Pulmonary artery endothelial cell (primary cell): Measurements from ENCODE around the gene RIMKLB. TPM values are rescaled to one million over a fixed set of nuclear protein-coding genes. Genes with fewer than 3 reads are reported as not detected.
A peak's percentile ranks its signal among the peaks of the same experiment; 100 is the strongest.

Experiments used
- DNase-seq: peaks from one replicate; pipeline ENCODE4 v3.0.0-alpha.2; 2011; ENCODE audit warnings: low read depth, low spot score
- total RNA-seq: library from RNA; depleted of rRNA; stranded (reverse); fragments of >200 nt; gene quantifications from 2 replicates; pipeline ENCODE4 v1.2.3, GENCODE V29; 2014

Gene RIMKLB
- total RNA-seq, result 54.4 and 130 TPM in 2 replicates

GRCh38 chr12:8697476-8698131, at the start of gene RIMKLB:
Gene RIMKLB (plus strand): TSS chr12:8697991. CDS start chr12:8713867, 15,876 bp downstream.
- no peak for DNase-seq

- no peak for DNase-seq
These were observed 49.1 kb upstream of the RIMKLB start for GRCh38 chr12:8648576-8649205.

GRCh38 chr12:8655421-8655820, 42.4 kb upstream of the RIMKLB start:
- DNase-seq, result no peak

GRCh38 chr12:8658346-8658745, 39.4 kb upstream of the RIMKLB start:
- no peak for DNase-seq

GRCh38 chr12:8661016-8661415, 36.8 kb upstream of the RIMKLB start:
- DNase-seq, result no peak

GRCh38 chr12:8661751-8662150, 36.0 kb upstream of the RIMKLB start:
- DNase-seq, result no peak

GRCh38 chr12:8662593-8662992, 35.2 kb upstream of the RIMKLB start, which contains the start of gene MFAP5:
Gene MFAP5 (minus strand): TSS chr12:8662826. CDS start chr12:8662104, 722 bp downstream.
- no peak for DNase-seq

GRCh38 chr12:8664228-8664913, 33.4 kb upstream of the RIMKLB start:
- DNase-seq, result no peak

- DNase-seq, result no peak
These were observed 32.0 kb upstream of the RIMKLB start for GRCh38 chr12:8665759-8666158.

GRCh38 chr12:8667270-8667669, 30.5 kb upstream of the RIMKLB start:
- DNase-seq, result no peak

- DNase-seq, result no peak
These were observed 29.4 kb upstream of the RIMKLB start for GRCh38 chr12:8668441-8668840.

- DNase-seq, result no peak
These were observed 25.4 kb upstream of the RIMKLB start for GRCh38 chr12:8672381-8672780.

GRCh38 chr12:8675591-8676036, 22.2 kb upstream of the RIMKLB start:
- DNase-seq, result no peak

- no peak for DNase-seq
These were observed 21.1 kb upstream of the RIMKLB start for GRCh38 chr12:8676651-8677050.

- DNase-seq, result no peak
These were observed 20.4 kb upstream of the RIMKLB start for GRCh38 chr12:8677362-8677761.

GRCh38 chr12:8678661-8679111, 19.1 kb upstream of the RIMKLB start:
- DNase-seq, result no peak

- DNase-seq, result no peak
These were observed 17.3 kb upstream of the RIMKLB start for GRCh38 chr12:8680533-8680932.

- peak; percentile 94 for DNase-seq
These were observed 16.5 kb upstream of the RIMKLB start for GRCh38 chr12:8681129-8681884.

GRCh38 chr12:8685051-8685450, 12.7 kb upstream of the RIMKLB start:
- no peak for DNase-seq

GRCh38 chr12:8687846-8688601, 9.8 kb upstream of the RIMKLB start:
- DNase-seq, result peak; percentile 96

- no peak for DNase-seq
These were observed 8.1 kb upstream of the RIMKLB start for GRCh38 chr12:8689681-8690080.
